ENCODE results near the gene CBFA2T3.

Gene CBFA2T3

DNA sequence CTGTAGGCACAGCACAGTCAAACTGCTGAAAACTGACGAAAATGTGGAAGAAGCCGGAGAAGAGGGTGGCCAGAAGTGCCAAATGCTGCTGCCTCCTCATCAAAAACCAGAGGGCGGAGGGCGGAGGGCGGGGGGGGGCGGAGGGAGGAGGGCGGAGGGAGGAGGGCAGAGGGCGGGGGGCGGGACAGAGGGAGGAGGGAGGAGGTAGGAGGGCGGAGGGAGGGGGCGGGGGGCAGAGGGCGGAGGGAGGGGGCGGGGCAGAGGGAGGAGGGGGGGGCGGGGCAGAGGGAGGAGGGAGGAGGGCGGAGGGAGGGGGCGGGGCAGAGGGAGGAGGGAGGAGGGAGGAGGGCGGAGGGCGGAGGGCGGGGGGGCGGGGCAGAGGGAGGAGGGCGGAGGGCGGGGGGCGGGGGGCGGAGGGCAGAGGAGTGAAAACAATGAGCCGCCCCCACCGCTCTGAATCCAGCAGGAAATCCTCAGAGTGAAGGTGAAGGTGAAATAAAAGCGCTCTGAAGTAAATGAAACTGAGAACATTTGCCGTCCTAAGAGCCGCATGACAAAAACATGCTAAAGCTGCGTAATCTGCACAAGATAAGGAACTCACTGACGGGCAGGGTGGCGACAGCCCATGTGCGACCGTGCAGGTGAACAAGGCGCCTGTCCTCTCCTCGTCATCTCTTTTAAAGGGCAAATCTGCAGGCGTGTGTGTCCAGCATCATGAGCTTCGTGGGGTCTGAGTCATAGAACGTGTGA lies 22.6 kb upstream of the CBFA2T3 start:
- DNase-seq (ENCODE audit: low read depth in 1 of 2, low spot score in 1 of 2) = peak in 1 of 2 donors; percentile 11

DNA sequence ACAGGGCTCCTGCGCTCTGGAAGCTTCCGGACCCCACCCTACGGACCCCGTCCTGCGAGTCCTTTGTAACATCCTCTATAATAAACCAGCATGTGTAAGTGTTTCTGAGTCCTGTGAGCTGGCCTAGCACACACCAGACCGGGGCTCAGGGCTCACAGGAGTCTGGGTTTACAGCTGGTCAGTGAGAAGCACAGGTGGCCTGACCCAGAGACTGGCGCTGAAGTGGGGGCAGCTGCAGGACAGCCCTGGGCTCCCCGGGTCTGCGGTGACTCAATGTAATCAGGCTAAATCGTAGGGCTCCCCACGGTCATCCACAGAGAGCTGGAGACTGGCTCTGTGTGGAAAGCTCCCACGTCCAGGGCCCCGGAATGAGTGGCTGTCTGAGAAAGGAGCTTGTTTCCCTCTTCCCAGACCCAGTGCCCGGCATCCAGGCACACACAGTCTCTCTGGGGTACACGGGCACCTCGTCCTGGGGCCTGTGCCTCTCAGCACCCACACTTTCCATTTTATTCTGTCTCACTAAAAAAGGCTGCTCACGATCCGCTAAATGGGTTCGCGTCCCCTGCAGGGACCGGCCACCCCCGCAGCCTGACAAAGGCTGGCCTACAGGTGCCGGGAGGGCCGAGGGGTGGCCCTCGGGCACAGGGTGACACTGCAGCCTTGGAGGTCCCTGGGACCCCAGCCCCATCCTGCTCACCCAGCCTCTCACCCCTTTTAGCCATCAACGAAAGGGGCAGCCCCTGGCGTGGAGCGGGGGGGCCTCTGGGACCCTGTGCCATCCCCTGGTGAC lies 18.9 kb upstream of the CBFA2T3 start:
- DNase-seq (ENCODE audit: low read depth in 1 of 2, low spot score in 1 of 2) = no peak

DNA sequence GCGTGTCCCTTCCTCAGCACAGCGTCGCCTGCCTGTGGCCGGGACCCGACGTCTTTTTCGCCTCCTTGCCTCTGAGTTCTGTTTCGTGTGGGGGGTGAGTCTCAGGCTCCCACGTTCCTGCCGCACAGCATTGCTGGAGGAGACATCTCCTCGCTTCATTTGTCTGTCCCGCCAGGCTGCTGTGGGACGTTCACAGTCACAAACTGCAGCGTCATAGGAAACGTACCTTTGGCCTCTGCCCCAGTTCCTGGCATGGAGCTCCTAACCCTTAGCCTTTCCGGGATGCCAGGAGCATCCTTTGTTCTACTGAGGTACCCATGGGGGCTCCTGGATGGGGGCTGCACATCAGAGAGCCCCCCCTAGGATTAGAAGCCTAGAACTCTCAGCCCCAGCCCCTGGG lies 18.2 kb upstream of the CBFA2T3 start:
- DNase-seq (ENCODE audit: low read depth in 1 of 2, low spot score in 1 of 2) = no peak

DNA sequence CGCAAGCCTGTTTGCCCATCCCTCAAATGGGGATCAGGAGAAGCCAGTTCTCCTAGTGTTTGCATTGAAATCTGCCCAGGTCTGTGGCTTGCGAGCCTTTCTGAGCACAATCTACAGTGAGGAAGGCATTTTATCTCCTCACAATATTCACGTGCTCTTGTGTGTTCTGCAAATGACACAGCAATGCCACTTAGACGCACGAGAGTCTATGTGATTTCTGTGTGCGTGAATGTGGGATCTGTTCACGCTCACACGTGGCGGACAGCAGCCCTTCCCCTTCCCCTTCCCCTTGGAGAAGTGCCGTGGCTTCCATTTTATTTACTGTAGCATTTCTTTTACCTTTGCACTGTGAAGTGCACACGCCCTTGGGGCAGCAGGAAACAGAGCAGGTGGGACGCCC lies 17.7 kb upstream of the CBFA2T3 start:
- DNase-seq (ENCODE audit: low read depth in 1 of 2, low spot score in 1 of 2) = no peak

DNA sequence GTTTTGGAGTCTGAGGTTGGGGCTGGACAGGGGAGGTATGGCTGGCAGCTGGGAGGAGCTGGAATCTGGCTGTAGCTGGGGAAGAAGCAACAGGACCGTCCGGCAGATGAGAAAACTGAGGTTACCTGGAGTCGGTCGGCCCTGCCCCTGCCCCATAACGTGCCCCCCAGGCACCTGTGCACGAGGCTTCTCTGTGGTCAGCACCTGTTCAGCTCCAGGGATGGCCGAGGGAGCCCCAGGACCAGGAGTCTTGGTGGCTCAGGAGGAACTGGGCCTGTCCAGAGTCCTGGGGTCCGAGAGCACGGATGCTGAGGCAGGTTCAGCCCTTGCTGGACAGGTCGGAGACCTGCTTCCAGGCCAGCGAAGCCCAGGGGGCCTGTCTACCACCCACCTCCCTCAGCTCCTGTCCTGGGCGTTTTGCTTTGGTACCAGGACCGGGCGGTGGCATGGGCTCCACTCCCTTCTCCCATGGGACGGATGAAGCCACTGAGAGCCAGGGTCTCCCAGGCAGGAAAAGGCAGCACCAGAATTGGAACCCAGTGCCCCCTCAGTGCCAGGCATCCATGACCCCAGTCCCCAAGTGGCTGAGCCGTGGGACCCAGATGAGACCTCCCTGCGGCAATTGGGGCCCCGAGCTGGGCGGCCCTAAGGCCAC lies 17.1 kb upstream of the CBFA2T3 start:
- no peak for DNase-seq (ENCODE audit: low read depth in 1 of 2, low spot score in 1 of 2)

DNA sequence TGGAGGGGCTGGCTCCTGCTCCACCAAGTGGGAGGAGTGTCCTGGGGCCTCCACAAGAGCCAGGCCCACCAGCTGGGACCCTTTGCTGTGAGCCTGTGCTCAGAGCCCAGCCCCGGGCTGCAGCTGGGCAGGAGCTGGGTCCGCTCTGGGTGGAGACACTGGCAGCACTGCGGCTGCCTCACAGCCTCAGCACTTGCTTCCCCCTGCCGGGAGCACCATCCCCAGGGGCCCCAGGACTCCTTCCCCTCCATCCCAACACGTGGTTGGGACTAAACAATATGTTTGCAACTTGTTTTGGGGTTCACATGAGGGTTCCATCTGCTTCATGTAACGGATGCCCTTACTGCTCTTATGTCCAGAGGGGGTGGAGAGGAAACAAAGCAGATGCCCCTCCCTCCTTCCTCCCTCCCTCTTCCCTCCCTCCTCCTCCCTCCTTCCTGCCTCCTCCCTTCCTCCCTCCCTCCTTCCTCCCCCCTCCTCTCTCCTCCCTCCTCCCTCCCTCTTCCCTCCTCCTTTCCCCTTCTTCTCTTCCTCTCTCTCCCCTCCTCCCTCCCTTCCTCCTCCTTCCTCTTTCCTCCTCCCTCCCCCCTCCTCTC lies 16.3 kb upstream of the CBFA2T3 start:
- no peak for DNase-seq (ENCODE audit: low read depth in 1 of 2, low spot score in 1 of 2)

DNA sequence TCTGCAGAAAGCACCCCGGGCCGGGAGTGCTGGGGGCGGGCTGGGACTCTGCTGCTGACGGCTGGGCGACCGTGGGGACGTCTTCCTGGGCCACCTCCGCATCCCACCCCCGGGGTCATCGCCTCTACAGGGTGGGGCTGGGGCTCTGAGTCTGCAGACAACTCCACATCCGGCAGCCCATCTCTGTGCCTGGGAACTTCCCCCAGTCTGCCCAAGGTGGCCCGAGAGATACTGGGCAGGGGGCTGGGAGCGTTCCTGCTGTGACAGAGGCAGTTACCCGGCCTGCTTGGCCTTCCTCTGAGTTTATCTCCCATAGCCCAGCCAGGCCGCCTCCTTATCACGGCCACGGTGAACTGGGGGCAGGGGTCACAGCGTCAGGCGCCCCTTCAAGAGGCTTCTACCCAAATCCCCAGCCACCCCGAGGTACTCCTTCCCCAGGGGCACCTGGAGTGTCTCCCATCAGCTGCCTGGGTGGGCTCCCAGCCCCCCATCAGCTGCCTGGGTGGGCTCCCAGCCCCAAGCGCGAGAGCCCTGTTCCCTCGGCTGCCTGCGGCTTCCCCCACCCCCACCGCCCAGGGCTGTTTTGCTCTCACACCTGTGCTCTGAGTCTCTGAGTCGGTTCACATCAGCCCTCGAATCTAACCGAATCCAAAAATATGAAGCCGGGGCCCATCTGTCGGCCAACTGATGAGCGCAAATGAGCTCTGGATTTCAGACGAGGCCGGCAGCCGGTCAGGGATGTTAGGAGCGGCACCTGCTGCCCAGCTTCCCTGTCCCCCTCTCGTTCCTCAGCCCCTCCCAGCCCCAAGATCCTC lies 15.6 kb upstream of the CBFA2T3 start:
- DNase-seq (ENCODE audit: low read depth in 1 of 2, low spot score in 1 of 2) = no peak

DNA sequence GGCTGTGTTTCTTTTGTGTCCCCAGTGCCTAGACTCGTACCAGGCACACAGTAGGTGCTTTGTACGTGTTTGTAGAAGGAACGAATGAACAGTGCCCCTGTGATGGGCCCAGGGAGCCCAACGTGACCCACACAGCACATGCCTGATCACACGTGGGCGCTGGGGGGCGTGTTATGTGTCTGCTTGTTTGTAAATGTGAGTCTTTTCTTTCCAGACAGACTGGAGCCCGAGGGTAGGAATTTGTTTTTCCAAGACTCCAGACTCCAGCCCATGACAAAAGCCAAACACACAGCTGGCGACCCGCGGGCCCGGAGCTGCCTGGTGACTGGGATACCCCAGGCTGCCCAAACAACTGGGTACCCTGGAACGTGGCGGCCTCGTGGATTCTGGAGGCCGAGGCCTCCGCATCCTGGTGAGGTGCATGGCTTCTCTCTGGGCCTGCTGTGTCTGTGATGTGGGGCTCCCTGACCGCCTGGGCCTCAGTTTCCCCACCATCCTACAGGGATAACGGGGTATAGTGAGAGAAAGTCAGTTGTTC lies 14.9 kb upstream of the CBFA2T3 start:
- no peak for DNase-seq (ENCODE audit: low read depth in 1 of 2, low spot score in 1 of 2)

DNA sequence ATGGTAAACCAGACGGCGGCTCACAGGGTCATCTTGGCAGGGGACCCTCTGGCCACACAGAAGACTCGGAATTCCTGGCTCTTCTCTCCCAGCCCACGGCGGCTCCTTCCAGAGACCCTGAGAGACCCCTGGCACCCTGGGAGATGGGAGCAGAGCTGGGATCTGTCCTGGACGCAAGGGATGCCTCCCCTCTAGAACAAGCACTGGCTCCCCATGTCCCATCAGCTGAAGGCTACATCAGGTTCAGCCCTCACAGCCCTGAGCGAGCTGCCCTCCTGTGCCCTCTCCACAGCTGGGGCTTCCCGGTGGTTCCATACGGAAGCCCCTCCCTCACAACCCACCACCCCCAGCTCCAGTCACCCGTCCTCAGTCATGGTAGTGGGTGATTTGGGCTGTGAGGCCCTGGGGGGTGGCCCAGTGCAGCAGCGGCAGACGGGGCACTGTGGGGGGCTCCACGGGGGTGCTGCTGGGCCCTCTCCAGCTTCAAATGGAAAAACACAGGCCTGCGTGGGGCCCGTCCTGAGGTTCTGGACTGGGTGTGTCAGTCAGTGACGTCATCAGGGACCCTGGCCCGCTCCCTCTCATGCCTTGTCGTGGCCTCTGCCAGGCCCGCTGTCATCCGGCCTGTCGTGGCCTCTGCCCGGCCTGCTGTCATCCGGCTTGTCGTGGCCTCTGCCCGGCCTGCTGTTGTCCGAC lies 13.0 kb upstream of the CBFA2T3 start:
- DNase-seq (ENCODE audit: low read depth in 1 of 2, low spot score in 1 of 2) = no peak

DNA sequence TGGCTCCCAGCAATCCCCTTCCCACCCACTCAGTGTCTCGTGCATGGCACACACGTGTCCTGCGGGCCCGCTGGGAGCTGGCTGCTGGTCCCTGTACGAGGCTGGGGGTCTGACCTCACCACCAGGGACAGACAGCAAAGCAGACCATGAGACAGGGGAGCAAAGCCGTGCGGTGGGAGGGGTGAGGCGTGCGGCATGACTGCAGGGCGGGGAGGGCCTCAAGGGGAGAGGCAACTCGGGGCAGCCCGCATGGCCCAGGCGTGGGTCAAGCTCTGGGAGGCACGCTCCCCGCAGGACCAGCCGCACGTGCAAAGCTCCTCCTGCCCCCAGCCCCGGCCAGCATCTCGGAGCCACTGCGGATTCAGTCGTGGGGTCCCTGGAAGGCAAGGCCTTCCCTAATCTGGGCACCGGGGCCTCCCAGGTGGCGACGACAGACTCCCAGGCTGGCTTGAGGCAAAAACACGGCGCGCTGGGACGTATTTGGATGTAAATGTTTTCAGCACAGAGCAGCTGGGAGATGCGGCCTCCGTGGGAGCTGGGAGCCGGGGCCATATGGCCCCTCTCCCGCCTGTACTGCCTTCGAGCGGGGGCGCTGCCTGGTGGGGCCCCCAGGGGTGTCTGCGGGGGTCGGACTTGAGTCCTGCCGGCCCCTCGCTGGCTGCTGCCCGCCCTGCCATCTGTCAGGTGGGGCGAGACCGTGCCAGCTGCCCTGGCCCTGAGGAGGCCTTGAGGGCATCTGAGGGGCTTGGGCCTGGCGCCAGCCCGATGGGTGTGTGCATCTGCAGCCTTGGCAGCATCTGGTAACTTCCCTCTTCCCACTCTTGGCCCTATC lies 12.2 kb upstream of the CBFA2T3 start:
- DNase-seq (ENCODE audit: low read depth in 1 of 2, low spot score in 1 of 2) = no peak

DNA sequence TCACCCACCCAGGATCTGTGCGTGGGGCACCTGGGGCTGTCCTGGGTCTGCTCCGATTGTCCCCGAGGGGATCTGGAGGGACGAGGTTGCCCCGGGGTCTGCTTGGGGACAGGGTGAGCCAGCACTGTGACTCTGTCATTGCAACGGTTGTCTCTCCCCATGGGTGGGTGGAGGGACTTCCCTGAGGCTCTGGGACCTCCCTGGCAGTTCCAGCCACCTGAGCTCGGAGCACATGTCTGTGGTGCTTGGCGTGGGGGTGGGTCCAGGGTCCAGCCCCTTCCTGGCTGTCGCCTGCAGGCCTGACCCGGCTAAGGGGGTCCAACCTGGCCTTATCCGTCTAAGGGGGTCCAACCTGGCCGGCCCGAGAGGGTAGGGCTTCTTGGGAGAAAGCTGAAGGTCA lies 8.5 kb upstream of the CBFA2T3 start:
- DNase-seq (ENCODE audit: low read depth in 1 of 2, low spot score in 1 of 2) = no peak

DNA sequence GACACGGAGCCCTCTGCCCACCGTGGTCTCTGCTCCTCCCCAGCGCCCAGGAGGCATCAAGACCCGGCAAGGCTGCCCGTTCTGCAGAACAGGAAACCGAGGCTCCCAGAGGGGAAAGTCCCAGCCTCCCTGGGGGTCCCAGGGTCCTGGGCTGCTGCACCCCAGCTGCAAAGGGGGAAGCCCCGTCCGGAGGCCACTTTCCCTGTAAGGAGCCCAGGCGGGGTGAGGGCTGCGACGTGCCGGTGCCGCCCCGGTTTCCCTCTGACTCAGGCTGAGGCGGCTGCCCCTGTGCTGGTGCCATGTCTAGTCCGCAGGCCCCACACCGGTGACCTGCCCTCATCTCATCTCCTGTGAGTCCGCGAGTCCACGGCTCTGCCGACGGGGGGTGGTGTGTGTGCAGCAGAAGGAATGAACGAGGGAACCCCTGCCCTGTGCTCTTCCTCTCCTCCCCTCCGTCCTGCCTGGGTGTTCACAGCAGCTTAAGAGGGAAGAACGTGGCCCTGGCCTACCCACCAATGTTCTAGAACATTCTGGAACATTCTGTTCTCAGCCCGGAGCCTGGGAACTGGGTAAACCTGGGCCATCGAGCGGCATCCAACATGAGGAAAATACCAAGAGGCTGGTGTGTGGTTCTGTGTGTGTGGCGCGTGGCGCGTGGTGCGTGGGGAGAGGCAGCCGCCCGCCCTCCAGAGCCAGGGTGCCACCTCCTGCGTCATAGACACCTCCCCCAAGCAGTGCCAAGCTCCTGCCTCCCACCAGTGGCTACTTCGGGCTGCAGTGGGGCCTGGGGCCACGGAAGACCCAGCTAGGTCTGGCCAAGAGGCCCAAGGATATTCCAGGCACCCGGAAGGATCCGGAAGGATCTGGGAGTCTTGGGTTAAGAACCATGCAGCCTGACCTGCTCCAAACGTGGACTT lies 7.0 kb upstream of the CBFA2T3 start:
- DNase-seq (ENCODE audit: low read depth in 1 of 2, low spot score in 1 of 2) = no peak

DNA sequence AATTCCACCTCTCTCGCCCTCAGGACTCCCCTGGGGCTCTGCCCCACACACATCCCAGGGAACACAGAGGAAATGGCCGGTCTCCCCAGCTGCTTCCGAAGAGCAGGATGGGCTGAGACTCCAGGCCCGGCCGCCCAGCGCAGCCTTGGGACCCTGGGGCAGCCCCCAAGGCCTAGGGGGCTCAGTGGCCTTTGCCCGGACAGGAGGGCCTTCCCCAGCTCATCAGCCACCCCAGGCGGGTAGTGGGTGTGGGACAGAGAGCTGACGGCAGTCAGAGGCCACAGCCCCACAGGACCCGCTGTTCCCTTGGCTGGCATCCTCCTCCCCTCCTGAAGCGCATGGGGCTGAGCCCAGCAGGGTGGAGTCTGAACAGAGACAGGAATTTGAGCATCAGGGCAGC lies 6.2 kb upstream of the CBFA2T3 start:
- DNase-seq (ENCODE audit: low read depth in 1 of 2, low spot score in 1 of 2) = no peak

DNA sequence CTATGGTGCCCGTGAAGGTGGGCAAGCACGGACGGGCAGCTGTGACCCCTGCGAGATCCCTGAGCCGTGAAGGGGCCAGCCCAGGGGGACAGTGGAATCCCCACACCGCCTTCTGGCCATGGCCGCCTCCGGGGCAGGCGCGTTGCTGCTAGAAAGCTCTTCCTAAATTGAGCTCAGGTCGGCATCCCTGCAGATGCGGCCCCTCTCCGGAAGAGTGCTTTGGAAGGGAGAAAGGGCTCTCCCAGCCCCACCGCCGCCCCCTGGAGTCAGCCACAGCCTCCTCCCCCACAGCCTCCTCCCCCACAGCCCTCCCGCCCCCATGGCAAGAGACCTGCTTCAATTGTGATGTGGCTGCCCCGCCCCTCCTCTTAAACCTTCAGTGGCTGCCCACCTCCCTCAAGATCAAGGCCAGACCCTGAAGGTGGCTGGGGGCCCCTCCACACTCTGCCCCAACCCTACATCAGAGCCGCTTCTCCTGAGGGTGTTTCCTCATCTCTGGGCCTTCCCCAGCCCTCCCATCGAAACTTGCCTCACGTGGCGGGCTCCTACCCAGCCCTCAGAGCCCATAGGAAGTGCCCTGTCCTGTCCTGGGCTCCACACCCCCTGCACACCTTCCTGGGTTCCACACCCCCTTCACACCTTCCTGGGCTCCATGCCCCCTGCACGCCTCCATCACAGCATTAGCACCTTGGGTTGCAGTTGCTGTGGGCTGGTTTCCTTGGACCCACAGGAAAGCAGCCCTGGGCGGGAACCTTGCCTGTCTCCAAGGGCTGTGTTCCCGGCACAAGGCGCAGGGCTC lies 5.5 kb upstream of the CBFA2T3 start:
- DNase-seq (ENCODE audit: low read depth in 1 of 2, low spot score in 1 of 2) = no peak

DNA sequence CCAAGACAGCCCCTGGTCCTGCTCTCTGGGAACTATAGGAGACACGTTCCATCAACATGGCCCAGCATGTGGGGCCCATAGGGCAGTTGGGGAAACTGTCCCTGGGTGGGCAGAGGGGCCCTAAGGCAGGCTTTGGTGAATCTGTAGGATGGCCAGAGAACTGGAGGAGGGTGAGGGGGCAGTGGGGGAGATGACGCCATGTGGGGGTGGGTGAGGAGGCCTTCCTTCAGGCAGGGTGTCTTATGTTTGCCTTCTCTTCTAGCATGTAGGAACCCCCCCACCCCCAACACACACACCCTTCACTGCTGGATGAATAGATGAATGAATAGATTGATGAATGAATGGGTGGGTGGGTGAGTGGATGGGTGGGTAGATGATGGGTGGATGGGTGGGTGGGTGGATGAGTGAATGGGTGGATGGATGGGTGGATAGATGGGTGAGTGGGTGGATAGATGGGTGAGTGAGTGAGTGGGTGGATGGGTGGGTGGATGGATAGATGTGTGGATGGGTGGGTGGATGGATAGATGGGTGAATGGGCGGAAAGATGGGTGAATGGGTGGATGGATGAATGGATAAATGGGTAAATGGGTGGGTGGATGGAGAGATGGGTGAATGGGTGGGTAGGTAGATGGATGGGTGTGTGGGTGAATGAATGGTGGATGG lies 2.5 kb upstream of the CBFA2T3 start:
- DNase-seq (ENCODE audit: low read depth in 1 of 2, low spot score in 1 of 2) = no peak

DNA sequence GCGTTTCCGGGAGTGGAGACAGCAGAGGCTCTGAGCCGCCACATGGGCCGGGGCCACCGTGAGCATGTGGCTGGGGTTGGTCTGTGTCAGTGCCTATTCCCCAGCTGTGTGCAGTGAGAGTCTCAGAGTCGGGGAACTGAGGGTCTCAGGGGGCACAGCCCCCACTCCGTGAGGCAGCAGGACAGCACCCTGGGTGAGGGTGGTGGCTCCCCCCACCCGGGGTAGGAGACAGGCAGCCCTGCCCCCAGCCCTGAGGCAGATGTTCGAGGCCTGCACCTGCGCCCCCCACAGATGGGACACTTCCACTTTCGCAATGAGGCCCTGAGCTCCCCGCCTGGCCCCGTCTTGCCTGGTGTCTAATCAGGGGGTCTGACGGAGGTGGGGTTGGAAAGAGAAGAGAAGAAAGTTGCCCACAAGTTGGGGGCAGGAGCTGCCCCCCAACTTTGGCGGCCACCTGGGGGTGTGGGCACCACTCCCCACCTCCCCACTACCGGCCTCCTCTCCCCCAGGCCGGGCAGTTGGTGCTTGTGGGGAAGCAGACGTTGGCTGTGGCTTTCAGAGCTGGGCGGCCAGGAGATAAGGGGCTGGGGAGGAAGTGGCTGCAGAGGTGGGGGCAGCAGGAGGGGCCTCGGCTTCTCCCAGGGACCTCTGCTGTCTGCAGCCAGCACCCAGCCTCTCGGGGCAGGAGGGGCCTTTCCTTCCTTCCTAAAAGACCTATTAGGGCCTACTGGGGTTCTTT lies 1.8 kb upstream of the CBFA2T3 start:
- no peak for DNase-seq (ENCODE audit: low read depth in 1 of 2, low spot score in 1 of 2)
